GM19468 (cell line): ENCODE measurements around the gene TBC1D1.
"Not testable (repeated sequence)": the region's sequence is repeated elsewhere in the genome, so short reads cannot be mapped to it uniquely, and the experiment has no call there.

Experiments
- ATAC-seq: cut with Tn5 transposase; IDR thresholded peaks from one replicate; pipeline ENCODE4 v1.9.1; 2021; ENCODE audit warnings: mild to moderate bottlenecking, moderate library complexity, moderate number of reproducible peaks; ENCODE audit not compliant: unreplicated experiment; ENCODE audit errors: extremely low read depth

The TBC1D1 gene

DNA sequence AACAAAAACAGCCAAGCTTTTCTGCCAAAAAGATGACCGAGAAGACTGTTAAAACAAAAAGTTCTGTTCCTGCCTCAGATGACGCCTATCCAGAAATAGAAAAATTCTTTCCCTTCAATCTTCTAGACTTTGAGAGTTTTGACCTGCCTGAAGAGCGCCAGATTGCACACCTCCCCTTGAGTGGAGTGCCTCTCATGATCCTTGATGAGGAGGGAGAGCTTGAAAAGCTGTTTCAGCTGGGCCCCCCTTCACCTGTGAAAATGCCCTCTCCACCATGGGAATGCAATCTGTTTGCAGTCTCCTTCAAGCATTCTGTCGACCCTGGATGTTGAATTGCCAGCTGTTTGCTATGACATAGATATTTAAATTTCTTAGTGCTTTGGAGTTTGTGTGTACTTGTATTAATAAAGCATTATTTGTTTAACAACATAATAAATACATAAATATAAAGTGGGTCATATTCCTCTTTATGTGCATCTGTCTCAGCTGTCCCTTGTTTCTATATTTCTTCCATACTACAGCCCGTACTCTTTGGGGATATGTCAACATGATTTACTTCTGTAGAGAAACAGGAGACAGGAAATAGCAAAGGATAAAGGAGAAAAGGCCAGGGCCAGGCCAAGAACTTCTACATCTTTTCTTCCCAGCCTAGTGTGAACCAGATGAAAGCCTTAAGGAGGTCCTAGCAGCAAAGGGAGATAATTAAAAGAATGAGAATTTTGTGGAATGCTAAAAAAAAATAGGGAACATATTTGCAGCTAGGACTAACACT, 70.0 kb downstream of the TBC1D1 start:
- ATAC-seq = no peak

DNA sequence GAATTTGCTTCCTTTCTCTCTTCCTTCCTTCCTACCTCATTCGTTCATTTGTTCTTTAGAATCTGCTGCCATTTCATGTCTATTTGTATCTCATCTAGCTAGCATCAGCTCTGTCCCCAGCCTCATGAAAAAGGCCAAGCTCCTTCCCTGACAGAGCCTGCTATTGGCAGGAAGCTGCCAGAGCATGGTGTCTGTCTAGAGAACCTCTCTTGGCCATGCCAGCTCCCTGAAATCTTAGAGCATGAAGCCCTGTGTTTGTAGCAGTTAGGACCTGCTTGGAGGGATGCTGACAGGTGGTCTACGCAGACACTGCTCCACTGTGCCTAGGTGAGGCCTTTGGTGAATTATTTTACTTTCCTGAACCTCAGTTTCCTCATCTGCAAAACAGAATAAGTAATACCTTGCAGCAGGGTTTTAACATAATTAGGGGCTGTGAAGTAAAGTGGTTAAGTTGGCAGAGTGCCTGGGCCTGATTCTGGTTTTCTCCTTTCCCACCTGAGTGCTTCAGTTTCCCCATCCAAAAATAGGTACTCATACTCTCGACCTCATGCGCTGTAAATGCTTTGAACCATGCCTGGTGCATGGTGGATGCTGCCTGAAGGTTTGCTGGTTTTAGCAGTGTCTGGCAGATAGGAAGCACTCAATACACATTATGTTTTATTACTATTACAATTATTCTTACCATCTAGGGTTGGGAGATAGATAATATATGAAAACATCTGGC, 74.0 kb downstream of the TBC1D1 start:
- ATAC-seq = peak; percentile 37

GRCh38 chr4:37966044-37966443, 75.2 kb downstream of the TBC1D1 start:
- ATAC-seq = no peak

GRCh38 chr4:37967736-37968135, 76.9 kb downstream of the TBC1D1 start:
- no peak for ATAC-seq

DNA sequence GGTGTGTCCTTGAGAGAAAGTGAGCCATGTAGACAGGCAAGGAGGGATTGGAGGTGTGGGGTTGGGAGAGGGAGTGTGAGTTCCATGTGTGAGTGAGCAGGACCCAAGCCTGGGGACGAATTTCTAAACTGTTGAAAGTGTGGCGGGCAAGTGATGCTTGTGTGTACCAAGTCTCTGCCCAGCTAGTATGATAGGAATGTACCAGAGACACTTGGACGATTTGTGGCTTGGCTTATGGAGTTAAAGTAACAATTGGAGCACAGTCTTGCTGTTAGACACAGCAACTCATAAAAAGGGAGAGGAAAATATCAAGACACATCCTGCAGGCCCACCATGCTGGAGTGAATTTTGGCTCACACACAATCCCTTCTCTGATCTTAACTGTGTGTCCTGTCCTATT, 77.9 kb downstream of the TBC1D1 start:
- ATAC-seq = no peak

- no peak for ATAC-seq
These were observed 79.8 kb downstream of the TBC1D1 start for GRCh38 chr4:37970702-37971101.

- no peak for ATAC-seq
These were observed 80.3 kb downstream of the TBC1D1 start for GRCh38 chr4:37971202-37971601.

DNA sequence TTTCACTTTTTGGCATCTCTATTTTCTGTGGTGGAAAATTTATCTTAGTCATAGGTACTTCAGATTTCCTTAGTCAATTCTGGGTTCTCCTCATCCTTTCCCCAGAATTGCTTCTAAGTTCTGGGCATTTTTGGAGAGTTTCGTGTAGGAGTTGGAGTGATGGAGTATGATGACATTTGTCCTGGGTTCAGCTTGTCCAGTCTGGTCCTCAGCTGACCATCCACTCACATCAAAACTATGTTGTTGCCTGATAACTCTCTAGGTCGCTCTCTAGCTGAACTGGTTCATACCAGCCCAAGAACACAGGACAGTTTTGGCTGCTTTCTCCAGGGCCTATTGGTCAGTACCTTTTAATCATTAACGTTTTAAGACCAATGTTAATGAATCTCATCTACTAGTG, 82.6 kb downstream of the TBC1D1 start:
- no peak for ATAC-seq

DNA sequence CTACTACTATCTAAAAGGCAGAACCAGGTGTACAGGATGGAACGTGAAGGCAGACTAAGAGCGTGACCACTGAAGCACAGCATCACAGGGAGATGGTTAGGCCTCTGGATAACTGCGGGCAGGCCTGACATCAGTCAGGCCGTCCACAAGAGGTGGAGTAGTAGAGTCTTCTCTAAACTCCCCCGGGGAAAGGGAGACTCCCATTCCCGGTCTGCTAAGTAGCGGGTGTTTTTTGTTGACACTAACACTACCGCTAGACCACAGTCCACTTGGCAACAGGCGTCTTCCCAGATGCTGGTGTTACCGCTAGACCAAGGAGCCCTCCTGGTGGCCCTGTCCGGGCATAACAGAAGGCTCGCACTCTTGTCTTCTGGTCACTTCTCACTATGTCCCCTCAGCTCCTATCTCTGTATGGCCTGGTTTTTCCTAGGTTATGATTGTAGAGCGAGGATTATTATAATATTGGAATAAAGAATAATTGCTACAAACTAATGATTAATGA, 84.5 kb downstream of the TBC1D1 start:
- ATAC-seq = not testable (repeated sequence)

- ATAC-seq = no peak
These were observed 85.6 kb downstream of the TBC1D1 start for GRCh38 chr4:37976507-37976906.

- peak; percentile 27 for ATAC-seq
These were observed 86.1 kb downstream of the TBC1D1 start for GRCh38 chr4:37976991-37977470.

DNA sequence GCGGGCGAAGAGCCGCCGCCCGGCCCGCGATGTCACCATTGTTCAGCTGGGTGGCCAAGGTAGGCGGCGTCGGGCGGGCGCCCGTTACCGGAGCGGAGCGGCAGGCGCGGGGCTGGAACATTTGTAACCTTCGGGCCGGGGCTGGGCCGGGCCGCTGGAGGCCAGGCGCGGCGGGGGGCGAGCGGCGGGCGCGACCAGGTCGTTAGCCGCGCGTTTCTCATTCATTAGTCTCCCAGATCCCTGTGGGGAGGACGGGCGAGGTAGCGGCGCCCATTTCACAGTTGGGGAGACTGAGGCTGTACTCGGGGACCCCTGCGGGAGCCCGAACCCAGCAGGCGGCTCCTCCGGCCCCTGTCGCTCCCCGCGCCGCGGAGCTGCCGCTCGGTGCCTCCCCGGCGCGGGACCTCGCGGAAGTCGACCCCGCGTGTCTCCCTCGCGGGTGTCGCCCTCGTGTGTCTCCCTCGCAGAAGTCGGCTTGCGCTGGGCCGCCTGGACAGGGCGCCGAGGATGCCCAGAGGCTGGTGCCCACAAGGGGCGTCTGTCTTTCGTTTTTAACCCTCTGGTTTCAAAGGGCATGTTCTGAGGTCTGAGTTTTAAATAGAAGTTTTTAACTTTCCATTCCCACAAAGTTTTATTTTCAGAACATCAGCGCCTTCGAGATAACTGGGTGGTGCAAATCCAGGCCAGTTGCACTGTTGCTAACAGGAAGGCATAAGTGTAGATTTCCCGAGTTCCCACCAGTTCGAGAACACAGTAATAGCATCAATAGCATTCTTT, 86.8 kb downstream of the TBC1D1 start:
- peak; percentile 36 for ATAC-seq

- no peak for ATAC-seq
These were observed 87.5 kb downstream of the TBC1D1 start for GRCh38 chr4:37978248-37978924.

- no peak for ATAC-seq
These were observed 89.4 kb downstream of the TBC1D1 start for GRCh38 chr4:37980246-37980645.

GRCh38 chr4:37981425-37981824, 90.5 kb downstream of the TBC1D1 start:
- no peak for ATAC-seq

GRCh38 chr4:37981844-37982720, 91.2 kb downstream of the TBC1D1 start:
- no peak for ATAC-seq

DNA sequence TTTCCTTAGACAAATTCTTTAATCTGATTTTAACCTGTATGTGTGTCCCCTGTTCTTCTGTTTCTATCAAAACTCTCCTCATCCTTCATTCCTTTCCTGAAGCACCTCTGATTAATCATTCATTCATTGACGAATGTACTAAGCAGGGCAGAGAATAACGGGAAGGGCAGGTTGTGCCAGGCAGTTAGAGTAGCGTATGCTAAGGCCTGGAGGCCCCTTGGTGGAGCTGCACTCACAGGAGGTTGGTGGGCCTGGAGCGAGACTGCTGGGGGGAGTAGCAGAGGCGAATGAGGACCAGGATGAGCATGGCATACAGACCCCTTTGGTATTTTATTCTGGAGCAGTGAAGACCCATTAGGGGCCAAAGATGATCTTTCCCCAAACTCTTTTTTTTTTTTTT, 91.9 kb downstream of the TBC1D1 start:
- ATAC-seq = no peak

DNA sequence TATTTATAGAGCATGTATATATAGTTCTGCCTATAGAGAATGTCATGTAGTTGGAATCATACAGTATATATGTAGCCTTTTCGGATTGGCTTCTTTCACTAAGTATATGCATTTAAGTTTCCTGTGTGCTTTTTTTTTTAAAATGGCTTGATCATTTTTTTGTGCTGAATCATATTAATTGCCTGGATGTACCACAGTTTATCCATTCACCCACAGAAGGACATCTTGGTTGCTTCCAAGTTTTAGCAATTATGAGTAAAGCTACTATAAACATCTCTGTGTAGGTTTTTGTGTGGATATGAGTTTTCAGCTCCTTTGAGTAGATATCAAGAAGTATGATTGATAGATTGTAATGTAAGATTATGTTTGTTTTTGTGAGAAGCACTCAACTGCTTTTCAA, 93.1 kb downstream of the TBC1D1 start:
- ATAC-seq = no peak

- no peak for ATAC-seq
These were observed 94.9 kb downstream of the TBC1D1 start for GRCh38 chr4:37985730-37986275.
